H1 (cell line): ENCODE measurements around the gene CYB561D2. TPM values are rescaled to one million over a fixed set of nuclear protein-coding genes. Genes with fewer than 3 reads are reported as not detected.

ENCODE experiments used
- CTCF ChIA-PET: fragments of 300-600 bp; sonication (Branson Sonifier 250); formaldehyde crosslinking; loops from one replicate; lab custom pipeline; 2021; ENCODE audit not compliant: partially characterized antibody; lab: Charles Lee
- POLR2A ChIA-PET: fragments of 300-600 bp; sonication (Branson Sonifier 250); formaldehyde crosslinking; loops from one replicate; lab custom pipeline; 2021; ENCODE audit warnings: inconsistent platforms; ENCODE audit not compliant: partially characterized antibody; lab: Charles Lee
- DNase-seq, 2 experiments: peaks; one replicate each; pipeline versions ENCODE4 v3.0.0 to v3.0.0-alpha.2; 2010 to 2022; ENCODE audit warnings: low spot score in 2 of 2, low read depth in 1 of 2, mixed read lengths in 1 of 2
- FAIRE-seq: peaks from 2 replicates; lab custom pipeline; 2011; peaks lifted over from hg19 to GRCh38; lab: Jason Lieb, UNC
- H2AFZ ChIP-seq: 2 replicates; pipeline ENCODE4 v1.8.1; 2012; ENCODE audit warnings: low read length, inconsistent platforms
- H2AK5ac ChIP-seq: 2 replicates; pipeline ENCODE4 v1.6.1; 2013; ENCODE audit warnings: low read depth, low read length
- H2BK120ac ChIP-seq: replicated peaks from 2 replicates; pipeline ENCODE3; 2013; ENCODE audit warnings: low read depth, low read length, inconsistent platforms
- H2BK12ac ChIP-seq: 2 replicates; pipeline ENCODE4 v1.6.1; 2013; ENCODE audit warnings: low read depth, low read length
- H2BK15ac ChIP-seq: 2 replicates; pipeline ENCODE4 v1.6.1; 2013; ENCODE audit warnings: low read length
- H2BK20ac ChIP-seq: 2 replicates; pipeline ENCODE4 v1.6.1; 2013; ENCODE audit warnings: low read length
- H2BK5ac ChIP-seq: 2 replicates; pipeline ENCODE4 v1.6.1; 2013; ENCODE audit warnings: low read depth, low read length
- H3K14ac ChIP-seq: 2 replicates; pipeline ENCODE4 v1.6.1; 2013; ENCODE audit warnings: inconsistent platforms; ENCODE audit not compliant: insufficient read length
- H3K18ac ChIP-seq: 2 replicates; pipeline ENCODE4 v1.6.1; 2013; ENCODE audit warnings: low read length; ENCODE audit errors: extremely low read depth
- H3K23ac ChIP-seq: 2 replicates; pipeline ENCODE4 v1.6.1; 2013; ENCODE audit warnings: inconsistent platforms; ENCODE audit not compliant: insufficient read length
- H3K23me2 ChIP-seq: 2 replicates; pipeline ENCODE4 v1.6.1; 2013; ENCODE audit warnings: low read depth, low read length
- H3K27ac ChIP-seq: 2 replicates; pipeline ENCODE4 v1.6.1; 2011; ENCODE audit warnings: low read depth, low read length, inconsistent platforms
- H3K27me3 ChIP-seq, 4 experiments: replicated peaks in 1 of 4; 1 replicate in 1 of 4; 2 replicates in 3 of 4; pipeline versions ENCODE4 v1.6.1 to v1.8.1; 2011 to 2013; ENCODE audit warnings: low read length in 3 of 4, mild to moderate bottlenecking in 3 of 4, inconsistent platforms in 2 of 4, mixed read lengths in 2 of 4, moderate library complexity in 1 of 4; ENCODE audit not compliant: control insufficient read depth in 3 of 4, insufficient read depth in 3 of 4; ENCODE audit errors: extremely low read depth in 1 of 4
- H3K36me3 ChIP-seq, 4 experiments: 2 replicates each; pipeline versions ENCODE4 v1.6.1 to v1.8.1; 2011 to 2013; ENCODE audit warnings: mild to moderate bottlenecking in 4 of 4, low read length in 3 of 4, moderate library complexity in 2 of 4, control low read depth in 1 of 4, inconsistent platforms in 1 of 4; ENCODE audit not compliant: insufficient read depth in 4 of 4, control insufficient read depth in 2 of 4
- H3K4ac ChIP-seq: replicated peaks from 2 replicates; pipeline ENCODE3; 2013; ENCODE audit warnings: low read length, low read depth, mixed read lengths, inconsistent platforms; ENCODE audit not compliant: insufficient read length
- H3K4me1 ChIP-seq, 4 experiments: replicated peaks in 1 of 4; 1 replicate in 1 of 4; 2 replicates in 3 of 4; pipeline versions ENCODE4 v1.6.1 to v1.8.1; 2011 to 2013; ENCODE audit warnings: low read length in 3 of 4, inconsistent platforms in 2 of 4, mixed read lengths in 1 of 4; ENCODE audit not compliant: insufficient read depth in 4 of 4, control insufficient read depth in 3 of 4
- H3K4me2 ChIP-seq, 2 experiments: 2 replicates each; pipeline versions ENCODE4 v1.6.1 to v1.8.1; 2011 to 2013; ENCODE audit warnings: low read depth in 2 of 2, low read length in 2 of 2, control low read depth in 1 of 2, inconsistent platforms in 1 of 2, mild to moderate bottlenecking in 1 of 2; ENCODE audit not compliant: insufficient read depth in 1 of 2
- H3K4me3 ChIP-seq, 4 experiments: fragments of 200-600, 300-600 bp in 1 of 4; sonication (generic), shearing (Covaris generic), sonication (Bioruptor Twin) in 1 of 4; 2 replicates each; pipeline versions ENCODE4 v1.5.1 to v1.8.1; 2011 to 2016; ENCODE audit warnings: low read length in 4 of 4, low read depth in 3 of 4, control low read depth in 2 of 4, inconsistent platforms in 2 of 4, mild to moderate bottlenecking in 2 of 4, mixed read lengths in 1 of 4, moderate library complexity in 1 of 4; ENCODE audit not compliant: insufficient read depth in 2 of 4; ENCODE audit errors: extremely low read depth in 1 of 4
- H3K56ac ChIP-seq: replicated peaks from 2 replicates; pipeline ENCODE3; 2013; ENCODE audit warnings: low read depth, mild to moderate bottlenecking, mixed read lengths, low read length, inconsistent platforms; ENCODE audit not compliant: insufficient read length
- H3K79me1 ChIP-seq: 2 replicates; pipeline ENCODE4 v1.6.1; 2013; ENCODE audit warnings: low read depth, low read length, control low read depth
- H3K79me2 ChIP-seq, 2 experiments: 2 replicates each; pipeline versions ENCODE4 v1.6.1 to v1.8.1; 2012 to 2013; ENCODE audit warnings: low read length in 2 of 2, mild to moderate bottlenecking in 2 of 2, inconsistent platforms in 1 of 2; ENCODE audit not compliant: insufficient read depth in 2 of 2, control insufficient read depth in 1 of 2
- H3K9ac ChIP-seq, 4 experiments: replicated peaks in 1 of 4; 1 replicate in 1 of 4; 2 replicates in 3 of 4; pipeline versions ENCODE4 v1.6.1 to v1.8.1; 2011 to 2013; ENCODE audit warnings: low read depth in 3 of 4, low read length in 3 of 4, control low read depth in 2 of 4, mild to moderate bottlenecking in 2 of 4, moderate library complexity in 2 of 4, inconsistent platforms in 1 of 4; ENCODE audit errors: extremely low read depth in 1 of 4
- H3K9me3 ChIP-seq, 2 experiments: 2 replicates each; pipeline versions ENCODE4 v1.6.1 to v1.8.1; 2012 to 2013; ENCODE audit warnings: mild to moderate bottlenecking in 2 of 2, moderate library complexity in 2 of 2, control low read depth in 1 of 2, inconsistent platforms in 1 of 2, low read depth in 1 of 2, low read length in 1 of 2, mixed read lengths in 1 of 2; ENCODE audit not compliant: insufficient read depth in 2 of 2
- H4K20me1 ChIP-seq, 2 experiments: replicated peaks in 1 of 2; 2 replicates each; pipeline versions ENCODE3 to v1.8.1; 2011 to 2013; ENCODE audit warnings: inconsistent platforms in 2 of 2, low read length in 2 of 2, mild to moderate bottlenecking in 1 of 2; ENCODE audit not compliant: insufficient read depth in 2 of 2, control insufficient read depth in 1 of 2
- H4K5ac ChIP-seq: 2 replicates; pipeline ENCODE4 v1.6.1; 2013; ENCODE audit warnings: low read length, low read depth, mixed read lengths, inconsistent platforms; ENCODE audit not compliant: insufficient read length
- H4K8ac ChIP-seq: 2 replicates; pipeline ENCODE4 v1.8.0; 2013; ENCODE audit warnings: mild to moderate bottlenecking, moderate library complexity, low read length, inconsistent platforms; ENCODE audit not compliant: insufficient read depth; ENCODE audit errors: extremely low read depth
- H4K91ac ChIP-seq: replicated peaks from 2 replicates; pipeline ENCODE3; 2013; ENCODE audit warnings: low read length, mixed read lengths, inconsistent platforms; ENCODE audit not compliant: insufficient read length
- YY1 ChIP-seq: IDR thresholded peaks from 2 replicates; pipeline ENCODE4 v1.6.1; 2011; ENCODE audit warnings: low read depth, mild to moderate bottlenecking, low read length
- WGBS, 2 experiments: shearing (Covaris generic) in 1 of 2; methylation state at CpG; one replicate each; pipeline versions ENCODE4 v1.1.6 to v1.1.7; 2013 to 2015; ENCODE audit warnings: low lambda C conversion rate in 2 of 2, mixed read lengths in 2 of 2, inconsistent platforms in 1 of 2, low coverage in 1 of 2, missing lambda C conversion rate in 1 of 2; ENCODE audit not compliant: insufficient replicate concordance in 2 of 2, insufficient coverage in 1 of 2, insufficient read length in 1 of 2; ENCODE audit errors: extremely low coverage in 1 of 2, missing lambda C conversion rate in 1 of 2; 5-methylcytosine and 5-hydroxymethylcytosine counted together
- polyA plus RNA-seq, 7 experiments: library from polyadenylated mRNA; depleted of rRNA in 3 of 7; stranded (reverse) in 5 of 7; unstranded in 2 of 7; fragments of >200 nt in 5 of 7; fragments of 200-250 nt in 2 of 7; gene quantifications; 1 replicate in 5 of 7; 2 replicates in 1 of 7; 4 replicates in 1 of 7; pipeline versions ENCODE4 v1.2.1 to v1.2.3, GENCODE V29; 2011 to 2013; ENCODE audit warnings: missing spikeins in 2 of 7, mixed read lengths in 2 of 7
- total RNA-seq: library from RNA; stranded (reverse); fragmentation: NEBNext Ultra II Directional; extraction: Animal tissue kit (Norgen Biotek cat#: 25700); gene quantifications from 2 replicates; pipeline ENCODE4 v1.2.1, GENCODE V29; 2021

CYB561D2 gene
- total and polyA plus RNA-seq, 2 of the 8 experiments (the other 6 are each of a cell fraction or from before 2014, with no cell fraction given): 9.8 to 34.0 TPM

GRCh38 chr3:50374363-50375257 lies 23.9 kb downstream of the CYB561D2 start:
- peak overlapping the region; percentile 16; the same call in 1 of the 2 replicates for H2BK5ac ChIP-seq
- peak overlapping the region; percentile 12 for H4K5ac ChIP-seq
- peak overlapping the region; percentile 85 for H3K4ac ChIP-seq
- peak overlapping the region; percentile 57; the same call in 1 of the 2 replicates for H4K8ac ChIP-seq
- ChIA-PET CTCF (interaction anchor here (1.0 to 3.0 kb wide), 10 partner anchors 11 to 175 kb away, joined by 3 to 12 read pairs (median 6); no protein-coding TSS in a partner anchor), POLR2A (interaction anchor here (0.7 to 1.4 kb wide), 7 partner anchors 9 to 195 kb away, joined by 3 to 4 read pairs (median 3); partner anchors contain the start of gene HEMK1)
- H3K56ac ChIP-seq: peak overlapping the region; percentile 54
- no peak overlapping the region for H3K14ac ChIP-seq
- peak overlapping the region; percentile 91 for H4K91ac ChIP-seq
- FAIRE-seq (no peak), DNase-seq (no peak)
- H3K79me1 ChIP-seq: no peaks in the 10 kb centered on the region
- no peaks in the 10 kb centered on the region; a peak in 1 of 7 replicates for H3K27me3 ChIP-seq
- no peak overlapping the region for H3K9ac ChIP-seq
- 83% methylated on average over 14 of the region's 22 CpGs; no CpG with 5 or more reads in 1 of the 2 experiments for whole genome bisulfite sequencing, 2 experiments
- H2BK120ac ChIP-seq: peak overlapping the region; percentile 55
- no peaks in the 10 kb centered on the region for H3K9me3 ChIP-seq
- H3K4me3 ChIP-seq: no peak overlapping the region
- H2AFZ ChIP-seq: no peak overlapping the region
- no peak overlapping the region for H3K27ac ChIP-seq
- no peak overlapping the region for H3K4me2 ChIP-seq
- H2BK15ac ChIP-seq: no peak overlapping the region; the same call in 1 of the 2 replicates
- no peak overlapping the region for H3K23ac ChIP-seq
- peak overlapping the region; percentile 71; the same call in 1 of the 2 replicates for H3K18ac ChIP-seq
- H3K36me3 ChIP-seq: no peaks in the 10 kb centered on the region
- H3K4me1 ChIP-seq: peaks cover 0 to 34% (median 22%) of the 10 kb centered on the region in 4 experiments; a peak in 6 of 7 replicates
- H3K23me2 ChIP-seq: 0 out of 2 replicates have a peak, but pooled peaks cover 2% of the 10 kb centered on the region
- no peaks in the 10 kb centered on the region for H3K79me2 ChIP-seq
- peak overlapping the region; percentile 47; the same call in 1 of the 2 replicates for H2AK5ac ChIP-seq
- H2BK12ac ChIP-seq: peak overlapping the region; percentile 90; the same call in 1 of the 2 replicates
- no peak overlapping the region for H2BK20ac ChIP-seq
- H4K20me1 ChIP-seq: peaks cover 2 to 4% of the 10 kb centered on the region in 2 experiments
- TF ChIP-seq YY1: no peak
